HL-60 (cell line): ENCODE data around the gene CAMTA1.

ENCODE experiments used
- CTCF ChIP-seq: IDR thresholded peaks from one replicate; pipeline ENCODE4 v1.5.1; 2011; ENCODE audit warnings: low read length, control low read depth, inconsistent platforms; ENCODE audit not compliant: insufficient read depth
- GABPA ChIP-seq: IDR thresholded peaks from 2 replicates; pipeline ENCODE4 v1.6.1; 2012; ENCODE audit warnings: low read depth
- POLR2AphosphoS5 ChIP-seq: IDR thresholded peaks from 2 replicates; pipeline ENCODE4 v1.6.1; 2012; ENCODE audit warnings: low read depth
- REST ChIP-seq: IDR thresholded peaks from 2 replicates; pipeline ENCODE4 v1.6.1; 2012; ENCODE audit warnings: low read depth; ENCODE audit not compliant: insufficient replicate concordance
- SPI1 ChIP-seq: IDR thresholded peaks from 2 replicates; pipeline ENCODE4 v1.6.1; 2012; ENCODE audit warnings: low read depth, mild to moderate bottlenecking, borderline replicate concordance

- TF ChIP-seq CTCF (no peak), POLR2AphosphoS5 (no peak), REST (no peak), GABPA (no peak), SPI1 (no peak)
These were observed 493.8 kb downstream of the CAMTA1 start for GRCh38 chr1:7278827-7279765.
